H1 (cell line): ENCODE measurements around the gene STXBP5L. TPM values are rescaled to one million over a fixed set of nuclear protein-coding genes. Genes with fewer than 3 reads are reported as not detected.

Source experiments
- CTCF ChIA-PET: fragments of 300-600 bp; sonication (Branson Sonifier 250); formaldehyde crosslinking; loops from one replicate; lab custom pipeline; 2021; ENCODE audit not compliant: partially characterized antibody; lab: Charles Lee
- POLR2A ChIA-PET: fragments of 300-600 bp; sonication (Branson Sonifier 250); formaldehyde crosslinking; loops from one replicate; lab custom pipeline; 2021; ENCODE audit warnings: inconsistent platforms; ENCODE audit not compliant: partially characterized antibody; lab: Charles Lee
- DNase-seq, 2 experiments: peaks; one replicate each; pipeline versions ENCODE4 v3.0.0 to v3.0.0-alpha.2; 2010 to 2022; ENCODE audit warnings: low spot score in 2 of 2, low read depth in 1 of 2, mixed read lengths in 1 of 2
- FAIRE-seq: peaks from 2 replicates; lab custom pipeline; 2011; peaks lifted over from hg19 to GRCh38; lab: Jason Lieb, UNC
- H2AFZ ChIP-seq: 2 replicates; pipeline ENCODE4 v1.8.1; 2012; ENCODE audit warnings: low read length, inconsistent platforms
- H2AK5ac ChIP-seq: 2 replicates; pipeline ENCODE4 v1.6.1; 2013; ENCODE audit warnings: low read depth, low read length
- H2BK120ac ChIP-seq: replicated peaks from 2 replicates; pipeline ENCODE3; 2013; ENCODE audit warnings: low read depth, low read length, inconsistent platforms
- H2BK12ac ChIP-seq: 2 replicates; pipeline ENCODE4 v1.6.1; 2013; ENCODE audit warnings: low read depth, low read length
- H2BK15ac ChIP-seq: 2 replicates; pipeline ENCODE4 v1.6.1; 2013; ENCODE audit warnings: low read length
- H2BK20ac ChIP-seq: 2 replicates; pipeline ENCODE4 v1.6.1; 2013; ENCODE audit warnings: low read length
- H2BK5ac ChIP-seq: 2 replicates; pipeline ENCODE4 v1.6.1; 2013; ENCODE audit warnings: low read depth, low read length
- H3K14ac ChIP-seq: 2 replicates; pipeline ENCODE4 v1.6.1; 2013; ENCODE audit warnings: inconsistent platforms; ENCODE audit not compliant: insufficient read length
- H3K18ac ChIP-seq: 2 replicates; pipeline ENCODE4 v1.6.1; 2013; ENCODE audit warnings: low read length; ENCODE audit errors: extremely low read depth
- H3K23ac ChIP-seq: 2 replicates; pipeline ENCODE4 v1.6.1; 2013; ENCODE audit warnings: inconsistent platforms; ENCODE audit not compliant: insufficient read length
- H3K23me2 ChIP-seq: 2 replicates; pipeline ENCODE4 v1.6.1; 2013; ENCODE audit warnings: low read depth, low read length
- H3K27ac ChIP-seq: 2 replicates; pipeline ENCODE4 v1.6.1; 2011; ENCODE audit warnings: low read depth, low read length, inconsistent platforms
- H3K27me3 ChIP-seq, 4 experiments: replicated peaks in 1 of 4; 1 replicate in 1 of 4; 2 replicates in 3 of 4; pipeline versions ENCODE4 v1.6.1 to v1.8.1; 2011 to 2013; ENCODE audit warnings: low read length in 3 of 4, mild to moderate bottlenecking in 3 of 4, inconsistent platforms in 2 of 4, mixed read lengths in 2 of 4, moderate library complexity in 1 of 4; ENCODE audit not compliant: control insufficient read depth in 3 of 4, insufficient read depth in 3 of 4; ENCODE audit errors: extremely low read depth in 1 of 4
- H3K36me3 ChIP-seq, 4 experiments: 2 replicates each; pipeline versions ENCODE4 v1.6.1 to v1.8.1; 2011 to 2013; ENCODE audit warnings: mild to moderate bottlenecking in 4 of 4, low read length in 3 of 4, moderate library complexity in 2 of 4, control low read depth in 1 of 4, inconsistent platforms in 1 of 4; ENCODE audit not compliant: insufficient read depth in 4 of 4, control insufficient read depth in 2 of 4
- H3K4ac ChIP-seq: replicated peaks from 2 replicates; pipeline ENCODE3; 2013; ENCODE audit warnings: low read length, low read depth, mixed read lengths, inconsistent platforms; ENCODE audit not compliant: insufficient read length
- H3K4me1 ChIP-seq, 4 experiments: replicated peaks in 1 of 4; 1 replicate in 1 of 4; 2 replicates in 3 of 4; pipeline versions ENCODE4 v1.6.1 to v1.8.1; 2011 to 2013; ENCODE audit warnings: low read length in 3 of 4, inconsistent platforms in 2 of 4, mixed read lengths in 1 of 4; ENCODE audit not compliant: insufficient read depth in 4 of 4, control insufficient read depth in 3 of 4
- H3K4me2 ChIP-seq, 2 experiments: 2 replicates each; pipeline versions ENCODE4 v1.6.1 to v1.8.1; 2011 to 2013; ENCODE audit warnings: low read depth in 2 of 2, low read length in 2 of 2, control low read depth in 1 of 2, inconsistent platforms in 1 of 2, mild to moderate bottlenecking in 1 of 2; ENCODE audit not compliant: insufficient read depth in 1 of 2
- H3K4me3 ChIP-seq, 4 experiments: fragments of 200-600, 300-600 bp in 1 of 4; sonication (generic), shearing (Covaris generic), sonication (Bioruptor Twin) in 1 of 4; 2 replicates each; pipeline versions ENCODE4 v1.5.1 to v1.8.1; 2011 to 2016; ENCODE audit warnings: low read length in 4 of 4, low read depth in 3 of 4, control low read depth in 2 of 4, inconsistent platforms in 2 of 4, mild to moderate bottlenecking in 2 of 4, mixed read lengths in 1 of 4, moderate library complexity in 1 of 4; ENCODE audit not compliant: insufficient read depth in 2 of 4; ENCODE audit errors: extremely low read depth in 1 of 4
- H3K56ac ChIP-seq: replicated peaks from 2 replicates; pipeline ENCODE3; 2013; ENCODE audit warnings: low read depth, mild to moderate bottlenecking, mixed read lengths, low read length, inconsistent platforms; ENCODE audit not compliant: insufficient read length
- H3K79me1 ChIP-seq: 2 replicates; pipeline ENCODE4 v1.6.1; 2013; ENCODE audit warnings: low read depth, low read length, control low read depth
- H3K79me2 ChIP-seq, 2 experiments: 2 replicates each; pipeline versions ENCODE4 v1.6.1 to v1.8.1; 2012 to 2013; ENCODE audit warnings: low read length in 2 of 2, mild to moderate bottlenecking in 2 of 2, inconsistent platforms in 1 of 2; ENCODE audit not compliant: insufficient read depth in 2 of 2, control insufficient read depth in 1 of 2
- H3K9ac ChIP-seq, 4 experiments: replicated peaks in 1 of 4; 1 replicate in 1 of 4; 2 replicates in 3 of 4; pipeline versions ENCODE4 v1.6.1 to v1.8.1; 2011 to 2013; ENCODE audit warnings: low read depth in 3 of 4, low read length in 3 of 4, control low read depth in 2 of 4, mild to moderate bottlenecking in 2 of 4, moderate library complexity in 2 of 4, inconsistent platforms in 1 of 4; ENCODE audit errors: extremely low read depth in 1 of 4
- H3K9me3 ChIP-seq, 2 experiments: 2 replicates each; pipeline versions ENCODE4 v1.6.1 to v1.8.1; 2012 to 2013; ENCODE audit warnings: mild to moderate bottlenecking in 2 of 2, moderate library complexity in 2 of 2, control low read depth in 1 of 2, inconsistent platforms in 1 of 2, low read depth in 1 of 2, low read length in 1 of 2, mixed read lengths in 1 of 2; ENCODE audit not compliant: insufficient read depth in 2 of 2
- H4K20me1 ChIP-seq, 2 experiments: replicated peaks in 1 of 2; 2 replicates each; pipeline versions ENCODE3 to v1.8.1; 2011 to 2013; ENCODE audit warnings: inconsistent platforms in 2 of 2, low read length in 2 of 2, mild to moderate bottlenecking in 1 of 2; ENCODE audit not compliant: insufficient read depth in 2 of 2, control insufficient read depth in 1 of 2
- H4K5ac ChIP-seq: 2 replicates; pipeline ENCODE4 v1.6.1; 2013; ENCODE audit warnings: low read length, low read depth, mixed read lengths, inconsistent platforms; ENCODE audit not compliant: insufficient read length
- H4K8ac ChIP-seq: 2 replicates; pipeline ENCODE4 v1.8.0; 2013; ENCODE audit warnings: mild to moderate bottlenecking, moderate library complexity, low read length, inconsistent platforms; ENCODE audit not compliant: insufficient read depth; ENCODE audit errors: extremely low read depth
- H4K91ac ChIP-seq: replicated peaks from 2 replicates; pipeline ENCODE3; 2013; ENCODE audit warnings: low read length, mixed read lengths, inconsistent platforms; ENCODE audit not compliant: insufficient read length
- BRCA1 ChIP-seq: IDR thresholded peaks from 2 replicates; pipeline ENCODE4 v1.6.1; 2012; ENCODE audit warnings: low read depth, low read length, improper control_type of control experiment
- CREB1 ChIP-seq: IDR thresholded peaks from 2 replicates; pipeline ENCODE4 v1.6.1; 2012; ENCODE audit warnings: inconsistent platforms
- CTCF ChIP-seq, 3 experiments: IDR thresholded peaks; 1 replicate in 2 of 3; 2 replicates in 1 of 3; pipeline versions ENCODE4 v1.5.1 to v1.6.1; 2011; ENCODE audit warnings: low read length in 3 of 3, mild to moderate bottlenecking in 3 of 3, inconsistent platforms in 2 of 3, low read depth in 1 of 3, moderate library complexity in 1 of 3; ENCODE audit not compliant: insufficient read depth in 1 of 3; ENCODE audit errors: control extremely low read depth in 1 of 3
- FOSL1 ChIP-seq: IDR thresholded peaks from 2 replicates; pipeline ENCODE4 v1.6.1; 2011; ENCODE audit warnings: mild to moderate bottlenecking, low read depth, low read length, moderate library complexity; ENCODE audit not compliant: insufficient read depth
- KDM4A ChIP-seq: IDR thresholded peaks from one replicate; pipeline ENCODE4 v1.7.1; 2012; ENCODE audit warnings: low read depth, mild to moderate bottlenecking, moderate library complexity, low read length, inconsistent platforms; ENCODE audit not compliant: severe bottlenecking
- MAFK ChIP-seq: IDR thresholded peaks from 2 replicates; pipeline ENCODE4 v1.6.1; 2012; ENCODE audit warnings: low read depth, mild to moderate bottlenecking, improper control_type of control experiment, low read length
- PHF8 ChIP-seq: fragments of 200-600 bp; sonication (generic); conservative IDR thresholded peaks from 2 replicates; pipeline ENCODE4 v1.7.1; 2012; ENCODE audit warnings: low read depth, mild to moderate bottlenecking, inconsistent platforms, low read length, moderate library complexity
- POLR2AphosphoS5 ChIP-seq: IDR thresholded peaks from 2 replicates; pipeline ENCODE4 v1.6.1; 2011; ENCODE audit warnings: low read depth, low read length
- RNF2 ChIP-seq: fragments of 200-900, 300-1000 bp; sonication (generic); IDR thresholded peaks from 2 replicates; pipeline ENCODE4 v1.7.1; 2016; ENCODE audit warnings: borderline replicate concordance, low read depth, mild to moderate bottlenecking, antibody characterized with exemption, low read length; ENCODE audit not compliant: poor library complexity, severe bottlenecking; ENCODE audit errors: missing control alignments
- SIX5 ChIP-seq: IDR thresholded peaks from 2 replicates; pipeline ENCODE4 v1.6.1; 2011; ENCODE audit warnings: mild to moderate bottlenecking, low read depth, low read length
- TAF7 ChIP-seq: optimal IDR thresholded peaks from 2 replicates; pipeline ENCODE3; 2011; ENCODE audit warnings: low read depth, mild to moderate bottlenecking, inconsistent platforms, low read length, moderate library complexity, borderline replicate concordance
- WGBS, 2 experiments: shearing (Covaris generic) in 1 of 2; methylation state at CpG; one replicate each; pipeline versions ENCODE4 v1.1.6 to v1.1.7; 2013 to 2015; ENCODE audit warnings: low lambda C conversion rate in 2 of 2, mixed read lengths in 2 of 2, inconsistent platforms in 1 of 2, low coverage in 1 of 2, missing lambda C conversion rate in 1 of 2; ENCODE audit not compliant: insufficient replicate concordance in 2 of 2, insufficient coverage in 1 of 2, insufficient read length in 1 of 2; ENCODE audit errors: extremely low coverage in 1 of 2, missing lambda C conversion rate in 1 of 2; 5-methylcytosine and 5-hydroxymethylcytosine counted together
- polyA plus RNA-seq, 7 experiments: library from polyadenylated mRNA; depleted of rRNA in 3 of 7; stranded (reverse) in 5 of 7; unstranded in 2 of 7; fragments of >200 nt in 5 of 7; fragments of 200-250 nt in 2 of 7; gene quantifications; 1 replicate in 5 of 7; 2 replicates in 1 of 7; 4 replicates in 1 of 7; pipeline versions ENCODE4 v1.2.1 to v1.2.3, GENCODE V29; 2011 to 2013; ENCODE audit warnings: missing spikeins in 2 of 7, mixed read lengths in 2 of 7
- total RNA-seq: library from RNA; stranded (reverse); fragmentation: NEBNext Ultra II Directional; extraction: Animal tissue kit (Norgen Biotek cat#: 25700); gene quantifications from 2 replicates; pipeline ENCODE4 v1.2.1, GENCODE V29; 2021

The STXBP5L gene
- total and polyA plus RNA-seq, 2 of the 8 experiments (the other 6 are each of a cell fraction or from before 2014, with no cell fraction given): 2.0 to 6.0 TPM

GRCh38 chr3:120903221-120903620 is 4.8 kb upstream of the STXBP5L start:
- peaks cover 4 to 14% of the 10 kb centered on the region in 2 experiments; a peak in 2 of 4 replicates for H3K9me3 ChIP-seq
- no peak overlapping the region for H3K4me3 ChIP-seq
- H3K27ac ChIP-seq: no peak overlapping the region
- H3K23me2 ChIP-seq: peaks cover 3% of the 10 kb centered on the region
- no peaks in the 10 kb centered on the region for H3K79me1 ChIP-seq
- no peak overlapping the region for H2BK120ac ChIP-seq
- H2BK12ac ChIP-seq: no peak overlapping the region
- no peak overlapping the region for H3K14ac ChIP-seq
- H3K79me2 ChIP-seq: no peaks in the 10 kb centered on the region
- no peak overlapping the region for H2AFZ ChIP-seq
- no peak for FAIRE-seq
- peaks cover 0 to under 1% of the 10 kb centered on the region in 2 experiments for H4K20me1 ChIP-seq
- H4K91ac ChIP-seq: no peak overlapping the region
- H4K5ac ChIP-seq: no peak overlapping the region
- no peak overlapping the region for H3K56ac ChIP-seq
- H3K36me3 ChIP-seq: no peaks in the 10 kb centered on the region; a peak in 1 of 8 replicates
- no peak overlapping the region for H3K9ac ChIP-seq
- 87% methylated on average over 4 of the region's 4 CpGs; no CpG with 5 or more reads in 1 of the 2 experiments for WGBS, 2 experiments
- no peak overlapping the region for H2BK15ac ChIP-seq
- peaks cover 0 to 2% (median 0%) of the 10 kb centered on the region in 4 experiments; a peak in 2 of 7 replicates for H3K4me1 ChIP-seq
- no peak overlapping the region for H2BK20ac ChIP-seq
- H4K8ac ChIP-seq: no peak overlapping the region
- CTCF ChIA-PET: interaction anchor here (0.7 to 0.8 kb wide), 2 partner anchors 25 to 451 kb away, joined by 3 read pairs; no protein-coding TSS in a partner anchor
- H3K4ac ChIP-seq: no peak overlapping the region
- no peak overlapping the region for H2BK5ac ChIP-seq
- no peaks in the 10 kb centered on the region for H3K27me3 ChIP-seq
- H3K18ac ChIP-seq: no peak overlapping the region
- H3K4me2 ChIP-seq: no peak overlapping the region
- H2AK5ac ChIP-seq: no peak overlapping the region
- no peak overlapping the region for H3K23ac ChIP-seq
- POLR2A ChIA-PET: no interaction called here
- DNase-seq: no peak
- no peak for TF ChIP-seq BRCA1
- no peak for TF ChIP-seq POLR2AphosphoS5
- no peak for TF ChIP-seq KDM4A
- no peak for TF ChIP-seq TAF7
- no peak for TF ChIP-seq FOSL1
- no peak for TF ChIP-seq PHF8
- no peak for TF ChIP-seq CTCF (IDR thresholded peaks at IDR 0.05; ENCODE audit: control extremely low read depth in 1 of 3, insufficient read depth in 1 of 3, low read depth in 1 of 3, low read length in 3 of 3)
- no peak for TF ChIP-seq CREB1
- no peak for TF ChIP-seq SIX5
- TF ChIP-seq MAFK: no peak
- no peak for TF ChIP-seq RNF2
